Liver (tissue), 9 donors: Measurements from ENCODE around the gene HOXB5. TPM values are rescaled to one million over a fixed set of nuclear protein-coding genes. Genes with fewer than 3 reads are reported as not detected.

Experiments used
- DNase-seq: peaks from one replicate; pipeline ENCODE4 v3.0.0-alpha.2; 2017; ENCODE audit warnings: low spot score
- H3K27ac ChIP-seq, 2 donors: one replicate each; pipeline ENCODE4 v1.7.0; 2013; ENCODE audit warnings: inconsistent platforms in 2 of 2, low read length in 2 of 2, control low read depth in 1 of 2, low read depth in 1 of 2, mild to moderate bottlenecking in 1 of 2
- H3K27me3 ChIP-seq, 4 donors: one replicate each; pipeline versions ENCODE4 v1.6.1 to v1.7.0; 2013; ENCODE audit warnings: low read length in 3 of 4, inconsistent platforms in 1 of 4, mild to moderate bottlenecking in 1 of 4, moderate library complexity in 1 of 4; ENCODE audit not compliant: control insufficient read depth in 4 of 4, insufficient read depth in 4 of 4
- H3K36me3 ChIP-seq, 4 donors: one replicate each; pipeline versions ENCODE4 v1.6.1 to v1.7.0; 2013; ENCODE audit warnings: low read length in 3 of 4, mild to moderate bottlenecking in 3 of 4, low read depth in 1 of 4, moderate library complexity in 1 of 4; ENCODE audit not compliant: control insufficient read depth in 4 of 4, insufficient read depth in 3 of 4
- H3K4me1 ChIP-seq, 4 donors: one replicate each; pipeline versions ENCODE4 v1.6.1 to v1.7.0; 2013; ENCODE audit warnings: low read length in 3 of 4, mild to moderate bottlenecking in 3 of 4, moderate library complexity in 1 of 4; ENCODE audit not compliant: control insufficient read depth in 4 of 4, insufficient read depth in 4 of 4
- H3K4me3 ChIP-seq, 3 donors: one replicate each; pipeline versions ENCODE4 v1.6.1 to v1.7.0; 2013; ENCODE audit warnings: low read length in 3 of 3, control low read depth in 1 of 3, low read depth in 1 of 3, mild to moderate bottlenecking in 1 of 3
- H3K9ac ChIP-seq, 2 donors: one replicate each; pipeline ENCODE4 v1.7.0; 2013; ENCODE audit warnings: low read length in 2 of 2, mild to moderate bottlenecking in 2 of 2, moderate library complexity in 2 of 2, control low read depth in 1 of 2, low read depth in 1 of 2
- H3K9me3 ChIP-seq, 4 donors: one replicate each; pipeline versions ENCODE4 v1.6.1 to v1.7.0; 2013; ENCODE audit warnings: low read length in 3 of 4; ENCODE audit not compliant: control insufficient read depth in 4 of 4
- ATF3 ChIP-seq: IDR thresholded peaks from 2 replicates; pipeline ENCODE4 v1.6.1; 2016; ENCODE audit warnings: antibody characterized with exemption
- EGR1 ChIP-seq, 2 donors: IDR thresholded peaks; 2 replicates each; pipeline ENCODE4 v1.6.1; 2016 to 2018; ENCODE audit warnings: antibody characterized with exemption in 2 of 2, low read depth in 2 of 2
- FOXA1 ChIP-seq: IDR thresholded peaks from 2 replicates; pipeline ENCODE4 v1.6.1; 2016; ENCODE audit warnings: antibody characterized with exemption
- FOXA2 ChIP-seq: IDR thresholded peaks from 2 replicates; pipeline ENCODE4 v1.6.1; 2016; ENCODE audit warnings: antibody characterized with exemption
- GABPA ChIP-seq, 2 donors: IDR thresholded peaks in 1 of 2; conservative IDR thresholded peaks in 1 of 2; 2 replicates each; pipeline ENCODE4 v1.6.1; 2016; ENCODE audit warnings: antibody characterized with exemption in 2 of 2, mild to moderate bottlenecking in 1 of 2, moderate library complexity in 1 of 2
- HNF4A ChIP-seq, 2 donors: conservative IDR thresholded peaks; 2 replicates each; pipeline ENCODE4 v1.6.1; 2016; ENCODE audit warnings: antibody characterized with exemption in 2 of 2, mild to moderate bottlenecking in 2 of 2
- HNF4G ChIP-seq: IDR thresholded peaks from 2 replicates; pipeline ENCODE4 v1.6.1; 2016; ENCODE audit warnings: antibody characterized with exemption
- JUND ChIP-seq, 2 donors: IDR thresholded peaks; 2 replicates each; pipeline ENCODE4 v1.6.1; 2016; ENCODE audit warnings: antibody characterized with exemption in 2 of 2
- MAX ChIP-seq: IDR thresholded peaks from 2 replicates; pipeline ENCODE4 v1.6.1; 2016; ENCODE audit warnings: antibody characterized with exemption
- NR2F2 ChIP-seq: IDR thresholded peaks from 2 replicates; pipeline ENCODE4 v1.6.1; 2016; ENCODE audit warnings: antibody characterized with exemption
- RAD21 ChIP-seq, 2 donors: IDR thresholded peaks; 2 replicates each; pipeline ENCODE4 v1.6.1; 2016; ENCODE audit warnings: antibody characterized with exemption in 2 of 2, mild to moderate bottlenecking in 2 of 2
- YY1 ChIP-seq: IDR thresholded peaks from 2 replicates; pipeline ENCODE4 v1.6.1; 2016; ENCODE audit warnings: antibody characterized with exemption, mild to moderate bottlenecking
- WGBS: extraction: QIAGEN DNeasy Blood & Tissue Kit; methylation state at CpG from one replicate; pipeline ENCODE4 v1.1.7; 2013; 5-methylcytosine and 5-hydroxymethylcytosine counted together
- polyA plus RNA-seq, 2 donors: library from polyadenylated mRNA; stranded (reverse) in 1 of 2; unstranded in 1 of 2; fragments of 200-250 nt in 1 of 2; fragments of >200 nt in 1 of 2; fragmentation: Nextera tagmentation in 1 of 2; extraction: Ambion mirVana in 1 of 2; gene quantifications; one replicate each; pipeline versions ENCODE4 v1.2.1 to v1.2.3, GENCODE V29; 2013 to 2015
- total RNA-seq, 2 donors: library from RNA; depleted of rRNA; stranded (reverse); fragments of >200 nt; gene quantifications; one replicate each; pipeline ENCODE4 v1.2.3, GENCODE V29; 2014
- TF ChIP-seq, protein P1 (sequence below): fragments of 150-350 bp; IDR thresholded peaks from 2 replicates; pipeline ENCODE4 v1.5.1; 2017; ENCODE audit warnings: improper control_type of control experiment, low read depth, low read length; ENCODE audit not compliant: missing input control
- TF ChIP-seq, protein P2 (sequence below): IDR thresholded peaks from 2 replicates; pipeline ENCODE4 v1.6.1; 2016; ENCODE audit warnings: antibody characterized with exemption
- TF ChIP-seq, protein P3 (sequence below): IDR thresholded peaks from 2 replicates; pipeline ENCODE4 v1.6.1; 2016; ENCODE audit warnings: antibody characterized with exemption, mild to moderate bottlenecking
- donor health status: healthy.
- donor health status: healthy.
- donor health status: healthy.
- donor health status: healthy.
- donor health status: healthy.

The HOXB5 gene
- total and polyA plus RNA-seq, 4 donors, result 0.08 to 0.38 (median 0.36) TPM; not detected in 1

GRCh38 chr17:48605409-48605919, 11.9 kb upstream of the HOXB5 start:
- peaks cover 0 to 13% (median 2%) of the 10 kb centered on the region in 4 donors for H3K4me1 ChIP-seq
- H3K27me3 ChIP-seq, result peaks cover 0 to 42% (median 16%) of the 10 kb centered on the region in 4 donors
- H3K36me3 ChIP-seq, result no peaks in the 10 kb centered on the region
- no peak overlapping the region for H3K27ac ChIP-seq
- no peak overlapping the region for H3K4me3 ChIP-seq
- no peak overlapping the region for H3K9ac ChIP-seq
- TF ChIP-seq ATF3 (no peak), FOXA2 (no peak), FOXA1 (no peak), GABPA (IDR thresholded peaks at IDR 0.05 in 1 of 2, conservative IDR thresholded peaks at IDR 0.05 in 1 of 2) (no peak), RAD21 (IDR thresholded peaks at IDR 0.05) (no peak), YY1 (no peak), NR2F2 (no peak), HNF4A (conservative IDR thresholded peaks at IDR 0.05) (no peak), EGR1 (IDR thresholded peaks at IDR 0.05; ENCODE audit: low read depth in 2 of 2) (no peak), HNF4G (no peak), MAX (no peak), JUND (IDR thresholded peaks at IDR 0.05) (no peak)
- TF ChIP-seq, protein P1, sequence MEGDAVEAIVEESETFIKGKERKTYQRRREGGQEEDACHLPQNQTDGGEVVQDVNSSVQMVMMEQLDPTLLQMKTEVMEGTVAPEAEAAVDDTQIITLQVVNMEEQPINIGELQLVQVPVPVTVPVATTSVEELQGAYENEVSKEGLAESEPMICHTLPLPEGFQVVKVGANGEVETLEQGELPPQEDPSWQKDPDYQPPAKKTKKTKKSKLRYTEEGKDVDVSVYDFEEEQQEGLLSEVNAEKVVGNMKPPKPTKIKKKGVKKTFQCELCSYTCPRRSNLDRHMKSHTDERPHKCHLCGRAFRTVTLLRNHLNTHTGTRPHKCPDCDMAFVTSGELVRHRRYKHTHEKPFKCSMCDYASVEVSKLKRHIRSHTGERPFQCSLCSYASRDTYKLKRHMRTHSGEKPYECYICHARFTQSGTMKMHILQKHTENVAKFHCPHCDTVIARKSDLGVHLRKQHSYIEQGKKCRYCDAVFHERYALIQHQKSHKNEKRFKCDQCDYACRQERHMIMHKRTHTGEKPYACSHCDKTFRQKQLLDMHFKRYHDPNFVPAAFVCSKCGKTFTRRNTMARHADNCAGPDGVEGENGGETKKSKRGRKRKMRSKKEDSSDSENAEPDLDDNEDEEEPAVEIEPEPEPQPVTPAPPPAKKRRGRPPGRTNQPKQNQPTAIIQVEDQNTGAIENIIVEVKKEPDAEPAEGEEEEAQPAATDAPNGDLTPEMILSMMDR, result no peak
- TF ChIP-seq, protein P2, sequence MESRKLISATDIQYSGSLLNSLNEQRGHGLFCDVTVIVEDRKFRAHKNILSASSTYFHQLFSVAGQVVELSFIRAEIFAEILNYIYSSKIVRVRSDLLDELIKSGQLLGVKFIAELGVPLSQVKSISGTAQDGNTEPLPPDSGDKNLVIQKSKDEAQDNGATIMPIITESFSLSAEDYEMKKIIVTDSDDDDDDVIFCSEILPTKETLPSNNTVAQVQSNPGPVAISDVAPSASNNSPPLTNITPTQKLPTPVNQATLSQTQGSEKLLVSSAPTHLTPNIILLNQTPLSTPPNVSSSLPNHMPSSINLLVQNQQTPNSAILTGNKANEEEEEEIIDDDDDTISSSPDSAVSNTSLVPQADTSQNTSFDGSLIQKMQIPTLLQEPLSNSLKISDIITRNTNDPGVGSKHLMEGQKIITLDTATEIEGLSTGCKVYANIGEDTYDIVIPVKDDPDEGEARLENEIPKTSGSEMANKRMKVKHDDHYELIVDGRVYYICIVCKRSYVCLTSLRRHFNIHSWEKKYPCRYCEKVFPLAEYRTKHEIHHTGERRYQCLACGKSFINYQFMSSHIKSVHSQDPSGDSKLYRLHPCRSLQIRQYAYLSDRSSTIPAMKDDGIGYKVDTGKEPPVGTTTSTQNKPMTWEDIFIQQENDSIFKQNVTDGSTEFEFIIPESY, result no peak
- TF ChIP-seq, protein P3, sequence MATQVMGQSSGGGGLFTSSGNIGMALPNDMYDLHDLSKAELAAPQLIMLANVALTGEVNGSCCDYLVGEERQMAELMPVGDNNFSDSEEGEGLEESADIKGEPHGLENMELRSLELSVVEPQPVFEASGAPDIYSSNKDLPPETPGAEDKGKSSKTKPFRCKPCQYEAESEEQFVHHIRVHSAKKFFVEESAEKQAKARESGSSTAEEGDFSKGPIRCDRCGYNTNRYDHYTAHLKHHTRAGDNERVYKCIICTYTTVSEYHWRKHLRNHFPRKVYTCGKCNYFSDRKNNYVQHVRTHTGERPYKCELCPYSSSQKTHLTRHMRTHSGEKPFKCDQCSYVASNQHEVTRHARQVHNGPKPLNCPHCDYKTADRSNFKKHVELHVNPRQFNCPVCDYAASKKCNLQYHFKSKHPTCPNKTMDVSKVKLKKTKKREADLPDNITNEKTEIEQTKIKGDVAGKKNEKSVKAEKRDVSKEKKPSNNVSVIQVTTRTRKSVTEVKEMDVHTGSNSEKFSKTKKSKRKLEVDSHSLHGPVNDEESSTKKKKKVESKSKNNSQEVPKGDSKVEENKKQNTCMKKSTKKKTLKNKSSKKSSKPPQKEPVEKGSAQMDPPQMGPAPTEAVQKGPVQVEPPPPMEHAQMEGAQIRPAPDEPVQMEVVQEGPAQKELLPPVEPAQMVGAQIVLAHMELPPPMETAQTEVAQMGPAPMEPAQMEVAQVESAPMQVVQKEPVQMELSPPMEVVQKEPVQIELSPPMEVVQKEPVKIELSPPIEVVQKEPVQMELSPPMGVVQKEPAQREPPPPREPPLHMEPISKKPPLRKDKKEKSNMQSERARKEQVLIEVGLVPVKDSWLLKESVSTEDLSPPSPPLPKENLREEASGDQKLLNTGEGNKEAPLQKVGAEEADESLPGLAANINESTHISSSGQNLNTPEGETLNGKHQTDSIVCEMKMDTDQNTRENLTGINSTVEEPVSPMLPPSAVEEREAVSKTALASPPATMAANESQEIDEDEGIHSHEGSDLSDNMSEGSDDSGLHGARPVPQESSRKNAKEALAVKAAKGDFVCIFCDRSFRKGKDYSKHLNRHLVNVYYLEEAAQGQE, result no peak
- 33% methylated on average over 10 of the region's 10 CpGs for whole genome bisulfite sequencing
- H3K9me3 ChIP-seq, result no peaks in the 10 kb centered on the region
- DNase-seq, result no peak
